ENCODE results near the gene HSPA4.

DNA sequence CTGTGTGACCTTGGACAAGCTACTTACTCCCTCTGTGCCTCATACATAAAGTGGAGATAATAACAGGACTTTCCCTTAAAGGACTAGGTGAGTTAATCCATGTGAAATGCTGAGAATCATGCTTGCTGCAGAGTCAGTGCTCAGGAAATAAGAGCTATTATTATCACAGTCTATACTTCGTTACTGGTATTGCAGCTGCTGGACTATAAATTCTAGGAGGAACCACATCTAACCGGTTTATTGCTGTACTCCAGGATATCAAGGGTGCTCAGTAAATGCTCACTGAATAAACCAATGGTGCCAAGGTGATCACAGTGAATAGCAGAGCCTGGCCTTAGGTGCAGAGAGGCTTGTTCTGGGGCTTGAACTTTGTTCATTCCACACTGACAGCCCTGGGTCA is 69.3 kb downstream of the HSPA4 start:
- no peak for TF ChIP-seq TCF12 (IDR thresholded peaks at IDR 0.05; ENCODE audit: low read depth)
- no peak for TF ChIP-seq ZBTB7A (IDR thresholded peaks at IDR 0.05; ENCODE audit: low read depth)
- no peak for TF ChIP-seq CREB1 (IDR thresholded peaks at IDR 0.05; ENCODE audit: low read depth)
- TF ChIP-seq, protein P1, sequence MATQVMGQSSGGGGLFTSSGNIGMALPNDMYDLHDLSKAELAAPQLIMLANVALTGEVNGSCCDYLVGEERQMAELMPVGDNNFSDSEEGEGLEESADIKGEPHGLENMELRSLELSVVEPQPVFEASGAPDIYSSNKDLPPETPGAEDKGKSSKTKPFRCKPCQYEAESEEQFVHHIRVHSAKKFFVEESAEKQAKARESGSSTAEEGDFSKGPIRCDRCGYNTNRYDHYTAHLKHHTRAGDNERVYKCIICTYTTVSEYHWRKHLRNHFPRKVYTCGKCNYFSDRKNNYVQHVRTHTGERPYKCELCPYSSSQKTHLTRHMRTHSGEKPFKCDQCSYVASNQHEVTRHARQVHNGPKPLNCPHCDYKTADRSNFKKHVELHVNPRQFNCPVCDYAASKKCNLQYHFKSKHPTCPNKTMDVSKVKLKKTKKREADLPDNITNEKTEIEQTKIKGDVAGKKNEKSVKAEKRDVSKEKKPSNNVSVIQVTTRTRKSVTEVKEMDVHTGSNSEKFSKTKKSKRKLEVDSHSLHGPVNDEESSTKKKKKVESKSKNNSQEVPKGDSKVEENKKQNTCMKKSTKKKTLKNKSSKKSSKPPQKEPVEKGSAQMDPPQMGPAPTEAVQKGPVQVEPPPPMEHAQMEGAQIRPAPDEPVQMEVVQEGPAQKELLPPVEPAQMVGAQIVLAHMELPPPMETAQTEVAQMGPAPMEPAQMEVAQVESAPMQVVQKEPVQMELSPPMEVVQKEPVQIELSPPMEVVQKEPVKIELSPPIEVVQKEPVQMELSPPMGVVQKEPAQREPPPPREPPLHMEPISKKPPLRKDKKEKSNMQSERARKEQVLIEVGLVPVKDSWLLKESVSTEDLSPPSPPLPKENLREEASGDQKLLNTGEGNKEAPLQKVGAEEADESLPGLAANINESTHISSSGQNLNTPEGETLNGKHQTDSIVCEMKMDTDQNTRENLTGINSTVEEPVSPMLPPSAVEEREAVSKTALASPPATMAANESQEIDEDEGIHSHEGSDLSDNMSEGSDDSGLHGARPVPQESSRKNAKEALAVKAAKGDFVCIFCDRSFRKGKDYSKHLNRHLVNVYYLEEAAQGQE (IDR thresholded peaks at IDR 0.05; ENCODE audit: low read depth): no peak
- no peak for TF ChIP-seq TAF1 (IDR thresholded peaks at IDR 0.05; ENCODE audit: low read depth)
- TF ChIP-seq, protein P2, sequence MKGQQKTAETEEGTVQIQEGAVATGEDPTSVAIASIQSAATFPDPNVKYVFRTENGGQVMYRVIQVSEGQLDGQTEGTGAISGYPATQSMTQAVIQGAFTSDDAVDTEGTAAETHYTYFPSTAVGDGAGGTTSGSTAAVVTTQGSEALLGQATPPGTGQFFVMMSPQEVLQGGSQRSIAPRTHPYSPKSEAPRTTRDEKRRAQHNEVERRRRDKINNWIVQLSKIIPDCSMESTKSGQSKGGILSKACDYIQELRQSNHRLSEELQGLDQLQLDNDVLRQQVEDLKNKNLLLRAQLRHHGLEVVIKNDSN (IDR thresholded peaks at IDR 0.05): no peak
- TF ChIP-seq, protein P3, sequence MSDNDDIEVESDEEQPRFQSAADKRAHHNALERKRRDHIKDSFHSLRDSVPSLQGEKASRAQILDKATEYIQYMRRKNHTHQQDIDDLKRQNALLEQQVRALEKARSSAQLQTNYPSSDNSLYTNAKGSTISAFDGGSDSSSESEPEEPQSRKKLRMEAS (IDR thresholded peaks at IDR 0.05): no peak
- no peak for TF ChIP-seq YY1 (IDR thresholded peaks at IDR 0.05; ENCODE audit: low read depth)
- TF ChIP-seq TEAD4 (IDR thresholded peaks at IDR 0.05): no peak
- TF ChIP-seq FOXM1 (IDR thresholded peaks at IDR 0.05; ENCODE audit: borderline replicate concordance, low read depth): no peak
- TF ChIP-seq RAD21 (IDR thresholded peaks at IDR 0.05; ENCODE audit: low read depth): no peak
